Hair follicle dermal papilla cell (primary cell): Measurements from ENCODE around the gene NPIPB9. TPM values are rescaled to one million over a fixed set of nuclear protein-coding genes. Genes with fewer than 3 reads are reported as not detected.

ENCODE experiments used
- small RNA-seq: library from RNA; depleted of rRNA; stranded (forward); fragments of <200 nt; gene quantifications from one replicate; pipeline ENCODE3, GENCODE V24; 2012
- total RNA-seq: library from RNA; depleted of rRNA; stranded (reverse); fragments of >200 nt; gene quantifications from 2 replicates; pipeline ENCODE4 v1.2.3, GENCODE V29; 2012

Gene NPIPB9
- 2.7 and 4.4 TPM in 2 replicates for total RNA-seq

GRCh38 chr16:28751487-28751886 is at the start of gene NPIPB9:
TSS of gene NPIPB9 (plus strand) at chr16:28751787.

GRCh38 chr16:28711220-28712083 is 40.1 kb upstream of the NPIPB9 start, which contains the start of gene EIF3C:
TSS of gene EIF3C (plus strand) at chr16:28711464. CDS start at chr16:28711687, 223 bp downstream.

Small RNA genes lying within 50 kb of the gene (small RNA-seq; reads per million reads assigned to genes)
- gene MIR6862-2 = not detected

Other genes with a start within 250 kb of the NPIPB9 start
- not detected in 2 replicates for gene IL27, start 245.0 kb upstream of the NPIPB9 start, total RNA-seq
- gene NUPR1, start 212.8 kb upstream of the NPIPB9 start, total RNA-seq = 25.2 and 49.5 TPM in 2 replicates
- gene SGF29, start 197.9 kb upstream of the NPIPB9 start, total RNA-seq = 8.8 and 8.9 TPM in 2 replicates
- gene SULT1A2, start 154.7 kb upstream of the NPIPB9 start, total RNA-seq = not detected in 2 replicates
- gene SULT1A1, start 141.7 kb upstream of the NPIPB9 start, total RNA-seq = 0.16 and 0.61 TPM in 2 replicates
- not detected in 2 replicates for gene NPIPB8, start 113.7 kb upstream of the NPIPB9 start, total RNA-seq
- 56.1 and 69.3 TPM in 2 replicates for gene EIF3C, start 40.3 kb upstream of the NPIPB9 start, total RNA-seq
- 51.1 and 61.3 TPM in 2 replicates for gene ATXN2L, start 71.2 kb downstream of the NPIPB9 start, total RNA-seq
- gene TUFM, start 94.6 kb downstream of the NPIPB9 start, total RNA-seq = 73.0 and 74.9 TPM in 2 replicates
- 19.8 and 22.9 TPM in 2 replicates for gene SH2B1, start 112.1 kb downstream of the NPIPB9 start, total RNA-seq
- gene ATP2A1, start 126.7 kb downstream of the NPIPB9 start, total RNA-seq = under 0.01 and 0.32 TPM in 2 replicates
- 24.3 and 28.1 TPM in 2 replicates for gene RABEP2, start 173.5 kb downstream of the NPIPB9 start, total RNA-seq
- gene CD19, start 180.2 kb downstream of the NPIPB9 start, total RNA-seq = 0.12 TPM in 1 of 2 replicates, not detected in the other
- 14.3 and 17.0 TPM in 2 replicates for gene NFATC2IP, start 199.2 kb downstream of the NPIPB9 start, total RNA-seq
- 30.8 and 31.2 TPM in 2 replicates for gene SPNS1, start 223.0 kb downstream of the NPIPB9 start, total RNA-seq
- gene LAT, start 233.3 kb downstream of the NPIPB9 start, total RNA-seq = 0.49 TPM in 2 replicates